Measurements from ENCODE around the gene DLG2. TPM values are rescaled to one million over a fixed set of nuclear protein-coding genes. Genes with fewer than 3 reads are reported as not detected.

The DLG2 gene
- polyA plus RNA-seq, 2 donors = 2.6 to 6.7 TPM

DNA sequence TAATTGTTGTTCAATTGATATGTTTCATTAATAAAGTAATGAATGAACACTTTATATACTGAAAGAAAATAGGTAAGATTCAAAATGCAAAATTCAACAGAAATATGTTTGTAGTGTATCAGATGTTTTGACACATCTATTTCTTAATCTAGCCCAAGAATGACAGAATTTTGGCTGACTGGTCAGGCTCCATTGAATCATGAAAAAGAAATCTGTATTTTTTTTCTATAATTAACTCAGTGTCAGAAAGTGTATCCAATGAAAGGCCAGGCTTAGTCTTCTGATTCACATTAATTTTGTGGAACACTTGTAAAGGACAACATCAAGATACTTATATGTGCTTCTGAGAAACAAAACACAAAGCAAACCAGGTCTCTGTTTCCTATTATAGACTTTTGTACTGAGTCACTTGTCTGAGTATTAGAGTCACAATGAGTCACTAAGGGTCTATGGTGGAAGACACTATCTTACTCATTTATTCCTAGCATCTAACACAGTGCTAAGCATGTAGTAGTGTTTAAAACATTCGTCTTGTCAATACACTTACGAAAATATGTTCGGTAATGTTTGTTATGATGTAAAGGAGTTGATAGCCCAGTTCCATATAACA, 2043.3 kb downstream of the DLG2 start:
- H3K27me3 ChIP-seq (ENCODE audit: control insufficient read depth in 1 of 2, insufficient read depth in 2 of 2, low read length in 2 of 2) = no peaks in the 10 kb centered on the region
- H3K27ac ChIP-seq (ENCODE audit: low read depth in 2 of 2, low read length in 1 of 2) = no peak overlapping the region
- H3K36me3 ChIP-seq (ENCODE audit: control insufficient read depth in 2 of 2, insufficient read depth in 2 of 2, low read length in 1 of 2) = no peaks in the 10 kb centered on the region
- no peaks in the 10 kb centered on the region for H3K9me3 ChIP-seq (ENCODE audit: control insufficient read depth in 2 of 2, insufficient read depth in 1 of 2, low read depth in 1 of 2, low read length in 1 of 2)
- no peaks in the 10 kb centered on the region for H3K4me1 ChIP-seq (ENCODE audit: control insufficient read depth in 2 of 2, insufficient read depth in 2 of 2, low read length in 1 of 2)
- no peak overlapping the region for H3K4me3 ChIP-seq (ENCODE audit: low read depth in 1 of 2, low read length in 2 of 2)
- WGBS, 2 donors = 52 to 73% methylated on average over 3 of the region's 3 CpGs

DNA sequence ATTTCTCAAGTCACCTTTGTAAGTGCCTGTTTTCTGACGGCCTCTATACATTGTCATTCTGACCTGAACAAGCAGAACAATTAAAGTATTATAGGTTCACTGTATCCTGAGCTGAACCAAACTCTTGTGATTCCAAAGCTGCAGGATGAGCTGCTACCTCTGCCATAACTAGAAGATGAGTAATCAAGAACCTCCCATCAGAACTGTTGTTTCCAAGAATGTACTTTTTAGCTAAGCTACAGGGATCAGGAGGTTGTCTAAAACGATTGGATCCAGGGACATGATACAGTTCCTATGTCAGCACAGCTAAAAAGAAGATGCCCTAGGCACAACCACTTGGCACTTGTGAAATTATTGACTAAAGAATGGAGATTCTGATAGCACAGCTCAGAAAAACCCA, 2052.6 kb downstream of the DLG2 start:
- Histone ChIP-seq H3K27ac (ENCODE audit: low read depth in 2 of 2, low read length in 1 of 2) (no peak overlapping the region), H3K36me3 (ENCODE audit: control insufficient read depth in 2 of 2, insufficient read depth in 2 of 2, low read length in 1 of 2) (no peaks in the 10 kb centered on the region), H3K27me3 (ENCODE audit: control insufficient read depth in 1 of 2, insufficient read depth in 2 of 2, low read length in 2 of 2) (no peaks in the 10 kb centered on the region), H3K9me3 (ENCODE audit: control insufficient read depth in 2 of 2, insufficient read depth in 1 of 2, low read depth in 1 of 2, low read length in 1 of 2) (no peaks in the 10 kb centered on the region), H3K4me1 (ENCODE audit: control insufficient read depth in 2 of 2, insufficient read depth in 2 of 2, low read length in 1 of 2) (no peaks in the 10 kb centered on the region), H3K4me3 (ENCODE audit: low read depth in 1 of 2, low read length in 2 of 2) (no peak overlapping the region)
- WGBS, 2 donors = 45 to 53% methylated on average over 2 of the region's 2 CpGs

DNA sequence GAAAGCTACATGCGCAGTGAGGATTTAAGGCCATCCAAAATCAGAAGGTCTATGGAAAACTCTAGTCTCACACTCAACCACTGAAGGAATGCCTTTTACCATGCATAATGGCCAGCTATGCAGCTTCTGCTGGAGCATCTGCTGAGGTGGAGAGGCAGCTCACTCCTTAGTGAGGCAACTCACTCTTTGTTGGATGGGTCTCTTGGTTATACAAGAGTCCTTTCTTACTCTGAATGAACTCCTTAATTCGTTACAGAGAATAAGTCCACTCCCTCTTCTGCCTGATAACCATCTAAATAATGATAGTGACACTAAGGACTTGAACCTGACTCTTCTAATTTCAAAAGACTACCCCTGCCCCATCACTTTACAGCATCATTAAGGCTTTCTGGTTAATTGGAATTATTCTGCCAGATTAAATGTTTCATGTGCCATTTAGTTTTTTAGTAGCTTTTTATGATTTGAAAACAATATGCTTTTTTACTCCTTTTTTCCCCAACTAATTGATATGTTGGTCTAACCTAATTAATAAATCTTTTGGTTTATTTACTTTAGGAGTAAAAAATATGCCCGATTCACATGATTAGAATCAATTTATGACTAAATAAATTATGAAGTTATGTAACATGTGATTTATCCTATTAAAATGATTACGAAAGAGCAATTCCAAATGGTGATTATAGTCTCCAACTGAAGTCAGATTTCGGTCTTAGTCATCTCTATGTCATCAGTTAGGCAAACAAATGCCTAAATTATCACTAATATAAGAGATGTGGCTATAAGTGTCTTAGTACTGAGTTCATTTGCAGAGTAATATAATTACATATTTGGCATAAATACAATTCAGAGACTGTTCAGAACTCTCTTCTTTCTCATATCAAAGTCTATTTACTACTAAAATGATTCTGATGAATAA, 2054.3 kb downstream of the DLG2 start:
- H3K9me3 ChIP-seq (ENCODE audit: control insufficient read depth in 2 of 2, insufficient read depth in 1 of 2, low read depth in 1 of 2, low read length in 1 of 2) = no peaks in the 10 kb centered on the region
- 61 to 65% methylated on average over 5 of the region's 5 CpGs for WGBS, 2 donors
- no peaks in the 10 kb centered on the region for H3K4me1 ChIP-seq (ENCODE audit: control insufficient read depth in 2 of 2, insufficient read depth in 2 of 2, low read length in 1 of 2)
- no peaks in the 10 kb centered on the region for H3K36me3 ChIP-seq (ENCODE audit: control insufficient read depth in 2 of 2, insufficient read depth in 2 of 2, low read length in 1 of 2)
- H3K4me3 ChIP-seq (ENCODE audit: low read depth in 1 of 2, low read length in 2 of 2) = no peak overlapping the region
- no peaks in the 10 kb centered on the region for H3K27me3 ChIP-seq (ENCODE audit: control insufficient read depth in 1 of 2, insufficient read depth in 2 of 2, low read length in 2 of 2)
- H3K27ac ChIP-seq (ENCODE audit: low read depth in 2 of 2, low read length in 1 of 2) = no peak overlapping the region

DNA sequence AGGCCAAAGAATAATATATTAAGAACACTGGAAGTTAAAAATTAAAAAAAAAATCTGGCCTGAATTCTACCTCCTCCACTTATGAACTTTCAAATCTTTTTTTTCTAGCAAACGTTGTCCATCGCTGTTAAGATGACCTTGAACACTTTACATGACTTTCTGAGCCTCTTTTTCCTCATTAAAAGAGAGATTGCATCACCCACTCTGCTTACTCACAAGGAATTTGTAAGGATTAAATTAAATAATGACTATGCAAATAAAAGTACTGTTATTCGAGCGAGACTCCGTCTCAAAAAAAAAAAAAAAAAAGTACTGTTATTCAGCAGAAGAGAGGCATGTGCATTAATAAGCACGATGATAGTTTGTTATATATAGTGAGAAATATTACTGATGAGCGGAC, 2055.8 kb downstream of the DLG2 start:
- 55 to 71% methylated on average over 7 of the region's 7 CpGs for WGBS, 2 donors
- no peaks in the 10 kb centered on the region for H3K27me3 ChIP-seq (ENCODE audit: control insufficient read depth in 1 of 2, insufficient read depth in 2 of 2, low read length in 2 of 2)
- no peaks in the 10 kb centered on the region for H3K36me3 ChIP-seq (ENCODE audit: control insufficient read depth in 2 of 2, insufficient read depth in 2 of 2, low read length in 1 of 2)

GRCh38 chr11:83569134-83569805, 2057.9 kb downstream of the DLG2 start:
- 60 to 66% methylated on average over 1 of the region's 1 CpG for WGBS, 2 donors
- Histone ChIP-seq H3K4me1 (ENCODE audit: control insufficient read depth in 2 of 2, insufficient read depth in 2 of 2, low read length in 1 of 2) (no peaks in the 10 kb centered on the region), H3K36me3 (ENCODE audit: control insufficient read depth in 2 of 2, insufficient read depth in 2 of 2, low read length in 1 of 2) (no peaks in the 10 kb centered on the region)

More for the DNA sequence above, 2055.8 kb downstream of the DLG2 start:
- Histone ChIP-seq H3K4me1 (ENCODE audit: control insufficient read depth in 2 of 2, insufficient read depth in 2 of 2, low read length in 1 of 2) (no peaks in the 10 kb centered on the region), H3K27ac (ENCODE audit: low read depth in 2 of 2, low read length in 1 of 2) (no peak overlapping the region), H3K9me3 (ENCODE audit: control insufficient read depth in 2 of 2, insufficient read depth in 1 of 2, low read depth in 1 of 2, low read length in 1 of 2) (no peaks in the 10 kb centered on the region), H3K4me3 (ENCODE audit: low read depth in 1 of 2, low read length in 2 of 2) (no peak overlapping the region)

DNA sequence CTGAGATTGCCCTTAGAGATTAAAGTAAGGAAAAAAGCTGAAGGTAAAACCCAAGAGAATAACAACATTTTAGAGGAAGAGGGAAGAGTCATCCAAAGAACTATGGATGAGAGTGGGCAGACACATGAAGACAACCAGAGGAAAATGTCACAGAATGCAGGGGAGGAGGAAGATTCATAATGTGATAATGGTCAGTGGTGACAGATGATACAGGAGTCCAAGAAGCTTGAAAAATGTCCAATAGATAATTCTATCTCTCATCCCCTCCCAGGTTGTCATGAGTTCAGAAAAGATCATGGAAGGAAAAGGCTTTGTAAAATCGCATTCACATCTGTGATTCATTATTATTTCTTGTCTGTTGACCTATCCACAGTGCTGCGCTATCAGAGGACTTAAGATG, 2058.6 kb downstream of the DLG2 start:
- Histone ChIP-seq H3K4me3 (ENCODE audit: low read depth in 1 of 2, low read length in 2 of 2) (no peak overlapping the region), H3K36me3 (ENCODE audit: control insufficient read depth in 2 of 2, insufficient read depth in 2 of 2, low read length in 1 of 2) (no peaks in the 10 kb centered on the region)
- WGBS, 2 donors = 86 to 90% methylated on average over 2 of the region's 2 CpGs

More at GRCh38 chr11:83569134-83569805, 2057.9 kb downstream of the DLG2 start:
- no peak overlapping the region for H3K4me3 ChIP-seq (ENCODE audit: low read depth in 1 of 2, low read length in 2 of 2)
- H3K27me3 ChIP-seq (ENCODE audit: control insufficient read depth in 1 of 2, insufficient read depth in 2 of 2, low read length in 2 of 2) = no peaks in the 10 kb centered on the region
- H3K27ac ChIP-seq (ENCODE audit: low read depth in 2 of 2, low read length in 1 of 2) = no peak overlapping the region
- no peaks in the 10 kb centered on the region for H3K9me3 ChIP-seq (ENCODE audit: control insufficient read depth in 2 of 2, insufficient read depth in 1 of 2, low read depth in 1 of 2, low read length in 1 of 2)

GRCh38 chr11:83566950-83567349, 2060.2 kb downstream of the DLG2 start:
- Histone ChIP-seq H3K4me3 (ENCODE audit: low read depth in 1 of 2, low read length in 2 of 2) (no peak overlapping the region), H3K27me3 (ENCODE audit: control insufficient read depth in 1 of 2, insufficient read depth in 2 of 2, low read length in 2 of 2) (no peaks in the 10 kb centered on the region), H3K36me3 (ENCODE audit: control insufficient read depth in 2 of 2, insufficient read depth in 2 of 2, low read length in 1 of 2) (no peaks in the 10 kb centered on the region), H3K9me3 (ENCODE audit: control insufficient read depth in 2 of 2, insufficient read depth in 1 of 2, low read depth in 1 of 2, low read length in 1 of 2) (no peaks in the 10 kb centered on the region), H3K27ac (ENCODE audit: low read depth in 2 of 2, low read length in 1 of 2) (no peak overlapping the region), H3K4me1 (ENCODE audit: control insufficient read depth in 2 of 2, insufficient read depth in 2 of 2, low read length in 1 of 2) (no peaks in the 10 kb centered on the region)
- WGBS, 2 donors = 38 to 65% methylated on average over 4 of the region's 4 CpGs

More for the DNA sequence above, 2058.6 kb downstream of the DLG2 start:
- H3K27ac ChIP-seq (ENCODE audit: low read depth in 2 of 2, low read length in 1 of 2) = no peak overlapping the region
- H3K27me3 ChIP-seq (ENCODE audit: control insufficient read depth in 1 of 2, insufficient read depth in 2 of 2, low read length in 2 of 2) = no peaks in the 10 kb centered on the region
- no peaks in the 10 kb centered on the region for H3K4me1 ChIP-seq (ENCODE audit: control insufficient read depth in 2 of 2, insufficient read depth in 2 of 2, low read length in 1 of 2)
- no peaks in the 10 kb centered on the region for H3K9me3 ChIP-seq (ENCODE audit: control insufficient read depth in 2 of 2, insufficient read depth in 1 of 2, low read depth in 1 of 2, low read length in 1 of 2)

- 69 to 93% methylated on average over 1 of the region's 1 CpG for WGBS, 2 donors
- Histone ChIP-seq H3K36me3 (ENCODE audit: control insufficient read depth in 2 of 2, insufficient read depth in 2 of 2, low read length in 1 of 2) (no peaks in the 10 kb centered on the region), H3K27me3 (ENCODE audit: control insufficient read depth in 1 of 2, insufficient read depth in 2 of 2, low read length in 2 of 2) (no peaks in the 10 kb centered on the region), H3K4me1 (ENCODE audit: control insufficient read depth in 2 of 2, insufficient read depth in 2 of 2, low read length in 1 of 2) (no peaks in the 10 kb centered on the region), H3K9me3 (ENCODE audit: control insufficient read depth in 2 of 2, insufficient read depth in 1 of 2, low read depth in 1 of 2, low read length in 1 of 2) (no peaks in the 10 kb centered on the region), H3K27ac (ENCODE audit: low read depth in 2 of 2, low read length in 1 of 2) (no peak overlapping the region), H3K4me3 (ENCODE audit: low read depth in 1 of 2, low read length in 2 of 2) (no peak overlapping the region)
These were observed 2062.3 kb downstream of the DLG2 start for GRCh38 chr11:83564870-83565269.

- Histone ChIP-seq H3K4me1 (ENCODE audit: control insufficient read depth in 2 of 2, insufficient read depth in 2 of 2, low read length in 1 of 2) (no peaks in the 10 kb centered on the region), H3K4me3 (ENCODE audit: low read depth in 1 of 2, low read length in 2 of 2) (no peak overlapping the region), H3K27ac (ENCODE audit: low read depth in 2 of 2, low read length in 1 of 2) (no peak overlapping the region), H3K9me3 (ENCODE audit: control insufficient read depth in 2 of 2, insufficient read depth in 1 of 2, low read depth in 1 of 2, low read length in 1 of 2) (no peaks in the 10 kb centered on the region), H3K36me3 (ENCODE audit: control insufficient read depth in 2 of 2, insufficient read depth in 2 of 2, low read length in 1 of 2) (no peaks in the 10 kb centered on the region), H3K27me3 (ENCODE audit: control insufficient read depth in 1 of 2, insufficient read depth in 2 of 2, low read length in 2 of 2) (no peaks in the 10 kb centered on the region)
- WGBS, 2 donors = 84 to 89% methylated on average over 2 of the region's 2 CpGs
These were observed 2068.9 kb downstream of the DLG2 start for GRCh38 chr11:83558281-83558680.
